Neural progenitor cell (in vitro differentiated cells): ENCODE data around the gene SHMT1.

Source experiments
- EZH2 ChIP-seq: fragments of 200-600 bp; sonication (generic); IDR thresholded peaks from 2 replicates; pipeline ENCODE4 v1.6.1; 2017; ENCODE audit warnings: antibody characterized with exemption, mild to moderate bottlenecking, moderate library complexity
- EZH2phosphoT487 ChIP-seq: fragments of 200-600 bp; sonication (generic); IDR thresholded peaks from 2 replicates; pipeline ENCODE4 v1.6.1; 2017; ENCODE audit warnings: antibody characterized with exemption
- TF ChIP-seq, protein P1 (sequence below): fragments of 200-600 bp; sonication (generic); IDR thresholded peaks from 2 replicates; pipeline ENCODE4 v1.5.1; 2017; ENCODE audit warnings: antibody characterized with exemption, mild to moderate bottlenecking

GRCh38 chr17:18315562-18315922 lies 47.8 kb downstream of the SHMT1 start:
- TF ChIP-seq EZH2 = no peak
- TF ChIP-seq, protein P1, sequence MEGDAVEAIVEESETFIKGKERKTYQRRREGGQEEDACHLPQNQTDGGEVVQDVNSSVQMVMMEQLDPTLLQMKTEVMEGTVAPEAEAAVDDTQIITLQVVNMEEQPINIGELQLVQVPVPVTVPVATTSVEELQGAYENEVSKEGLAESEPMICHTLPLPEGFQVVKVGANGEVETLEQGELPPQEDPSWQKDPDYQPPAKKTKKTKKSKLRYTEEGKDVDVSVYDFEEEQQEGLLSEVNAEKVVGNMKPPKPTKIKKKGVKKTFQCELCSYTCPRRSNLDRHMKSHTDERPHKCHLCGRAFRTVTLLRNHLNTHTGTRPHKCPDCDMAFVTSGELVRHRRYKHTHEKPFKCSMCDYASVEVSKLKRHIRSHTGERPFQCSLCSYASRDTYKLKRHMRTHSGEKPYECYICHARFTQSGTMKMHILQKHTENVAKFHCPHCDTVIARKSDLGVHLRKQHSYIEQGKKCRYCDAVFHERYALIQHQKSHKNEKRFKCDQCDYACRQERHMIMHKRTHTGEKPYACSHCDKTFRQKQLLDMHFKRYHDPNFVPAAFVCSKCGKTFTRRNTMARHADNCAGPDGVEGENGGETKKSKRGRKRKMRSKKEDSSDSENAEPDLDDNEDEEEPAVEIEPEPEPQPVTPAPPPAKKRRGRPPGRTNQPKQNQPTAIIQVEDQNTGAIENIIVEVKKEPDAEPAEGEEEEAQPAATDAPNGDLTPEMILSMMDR = no peak
- no peak for TF ChIP-seq EZH2phosphoT487
